ENCODE results near the gene HMGB2.
A peak's percentile ranks its signal among the peaks of the same experiment; 100 is the strongest.

The HMGB2 gene

GRCh38 chr4:173333658-173334084 is 487 bp downstream of the HMGB2 start:
- no peak for DNase-seq

GRCh38 chr4:173332963-173333657 is 1.0 kb downstream of the HMGB2 start:
- no peak for DNase-seq

GRCh38 chr4:173332021-173332487 is 2.1 kb downstream of the HMGB2 start:
- DNase-seq = no peak

DNA sequence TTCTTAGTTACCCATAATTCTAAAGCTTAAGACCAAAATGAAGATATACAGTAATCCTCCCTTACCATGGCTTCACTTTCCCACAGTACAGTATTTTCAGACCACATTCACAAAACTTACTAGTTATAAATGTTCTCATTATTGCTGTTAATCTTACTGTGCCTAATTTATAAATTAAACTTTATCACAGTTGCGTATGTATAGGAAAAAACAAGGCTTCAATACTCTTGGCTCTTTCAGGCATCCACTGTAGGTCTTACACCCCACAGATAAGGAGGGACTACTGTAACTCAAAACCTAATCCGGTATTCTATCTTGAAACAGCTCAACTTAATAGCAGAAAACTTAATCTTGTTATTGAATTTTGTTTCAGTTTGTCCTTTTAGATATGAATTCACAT is 3.6 kb downstream of the HMGB2 start:
- no peak for DNase-seq

GRCh38 chr4:173328236-173328901 is 5.8 kb downstream of the HMGB2 start:
- no peak for DNase-seq

GRCh38 chr4:173325007-173325736 is 9.0 kb downstream of the HMGB2 start:
- no peak for DNase-seq

- no peak for DNase-seq
These were observed 14.5 kb downstream of the HMGB2 start for GRCh38 chr4:173319696-173320095.

DNA sequence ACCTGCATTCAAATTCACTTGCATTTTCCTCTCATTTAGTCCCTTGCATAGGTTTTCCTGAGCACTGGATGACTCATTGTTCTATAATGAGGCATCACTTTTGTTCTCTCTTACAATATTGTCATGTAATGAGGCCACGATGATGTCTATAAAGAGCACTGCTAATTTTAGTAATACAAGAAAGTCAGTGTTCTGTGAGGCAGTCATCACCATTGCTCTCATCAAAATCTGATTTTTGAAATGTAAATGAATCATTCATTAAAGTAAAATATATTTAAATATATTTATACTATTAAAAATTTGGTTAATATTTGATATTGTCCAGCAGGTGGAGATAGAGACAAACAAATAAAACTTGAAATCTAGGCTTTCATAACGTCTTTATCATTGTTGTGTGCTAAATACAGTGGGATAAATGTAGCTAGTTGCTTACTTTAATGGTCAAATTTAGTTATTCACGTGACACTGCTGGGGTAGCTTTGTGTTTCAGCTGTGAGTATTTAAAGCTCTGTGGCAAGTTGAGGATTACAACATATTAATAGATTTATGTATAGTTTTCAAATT is 15.4 kb downstream of the HMGB2 start:
- DNase-seq = peak; percentile 80 to 88

DNA sequence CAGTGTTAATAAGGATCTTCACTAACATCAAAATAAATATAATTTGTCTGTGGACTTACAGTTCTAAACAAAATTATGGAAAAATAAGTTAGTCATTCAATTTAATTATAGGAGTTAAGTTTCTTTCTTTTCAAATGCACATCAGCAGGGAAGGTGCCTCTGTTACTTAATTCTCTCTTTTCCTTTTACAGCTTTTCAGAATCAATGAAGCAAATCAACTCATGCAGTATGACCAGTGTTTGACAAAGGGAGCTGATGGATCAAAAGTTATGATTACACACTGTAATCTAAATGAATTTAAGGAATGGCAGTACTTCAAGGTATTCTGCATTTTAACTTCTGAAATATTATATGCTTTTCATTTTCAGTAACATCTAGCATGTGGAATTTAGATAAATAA is 15.9 kb downstream of the HMGB2 start:
- DNase-seq = peak; percentile 73 to 88

GRCh38 chr4:173317004-173317403 is 17.2 kb downstream of the HMGB2 start:
- peak; percentile 13 to 15 for DNase-seq

GRCh38 chr4:173316060-173316459 is 18.1 kb downstream of the HMGB2 start:
- no peak for DNase-seq

DNA sequence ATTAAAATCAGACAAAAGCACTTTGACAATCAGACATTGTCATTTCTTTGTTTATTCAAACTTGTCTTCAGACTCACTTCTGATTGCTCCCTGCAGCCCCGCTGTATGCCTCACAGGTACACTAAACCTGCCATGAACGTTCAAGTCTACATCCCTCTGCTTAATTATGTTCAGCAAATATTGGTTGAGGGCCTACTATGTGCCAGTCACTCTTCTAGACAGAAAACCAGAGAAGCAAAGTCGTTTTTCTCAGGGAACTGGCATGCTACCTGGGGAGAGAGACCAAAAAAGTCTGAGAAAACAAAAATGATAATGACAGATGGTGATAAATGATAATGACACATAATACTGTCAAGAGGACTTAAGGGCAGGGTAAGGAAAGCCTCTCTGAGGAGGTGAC is 19.4 kb downstream of the HMGB2 start:
- DNase-seq = no peak

DNA sequence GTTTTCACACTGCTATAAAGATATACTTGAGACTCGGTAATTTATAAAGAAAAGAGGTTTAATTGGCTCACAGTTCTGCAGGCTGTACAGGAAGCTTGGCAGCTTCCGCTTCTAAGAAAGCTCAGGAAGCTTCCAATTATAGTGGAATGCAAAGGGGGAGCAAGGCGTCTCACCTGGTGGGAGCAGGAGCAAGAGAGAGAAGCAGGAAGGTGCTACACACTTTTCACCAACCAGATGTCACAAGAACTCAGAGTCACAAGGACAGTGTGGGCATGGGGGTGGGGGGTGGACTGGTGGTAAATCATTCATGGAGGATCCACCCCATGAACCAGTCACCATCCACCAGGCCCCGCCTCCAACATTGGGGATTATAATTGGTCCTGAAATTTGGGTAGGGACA is 22.8 kb downstream of the HMGB2 start:
- DNase-seq = no peak

- DNase-seq = no peak
These were observed 26.4 kb downstream of the HMGB2 start for GRCh38 chr4:173307778-173308177.

DNA sequence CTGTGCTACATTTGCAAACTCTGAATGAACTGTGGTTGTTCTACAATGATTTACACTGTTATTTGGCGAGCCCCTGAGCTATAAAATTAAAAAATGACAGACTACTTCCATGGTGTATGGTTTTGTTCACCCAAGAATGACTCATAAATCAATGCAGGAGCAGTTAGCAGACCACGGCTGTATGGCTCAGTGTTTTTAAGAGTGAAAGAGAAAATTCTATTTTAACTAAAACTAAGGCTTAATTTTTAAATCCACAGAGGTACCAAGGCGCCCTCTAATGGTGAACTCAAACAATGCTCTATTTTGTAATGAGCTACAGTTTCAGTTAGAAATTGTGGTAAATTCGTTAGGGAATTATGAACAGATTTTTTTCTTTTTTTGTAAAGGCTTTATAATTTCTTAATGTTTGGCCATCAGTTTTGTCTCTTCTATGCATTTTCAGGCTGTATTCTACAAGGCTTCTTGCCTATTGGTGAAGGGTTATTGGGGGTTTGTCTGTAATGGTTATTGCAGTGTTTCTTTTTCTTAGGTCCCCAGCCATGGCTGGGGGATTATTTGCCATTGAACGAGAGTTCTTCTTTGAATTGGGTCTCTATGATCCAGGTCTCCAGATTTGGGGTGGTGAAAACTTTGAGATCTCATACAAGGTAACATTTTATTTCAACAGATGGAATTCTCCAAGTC is 32.5 kb downstream of the HMGB2 start:
- DNase-seq = no peak

- DNase-seq = no peak
These were observed 39.7 kb downstream of the HMGB2 start for GRCh38 chr4:173294444-173294843.

DNA sequence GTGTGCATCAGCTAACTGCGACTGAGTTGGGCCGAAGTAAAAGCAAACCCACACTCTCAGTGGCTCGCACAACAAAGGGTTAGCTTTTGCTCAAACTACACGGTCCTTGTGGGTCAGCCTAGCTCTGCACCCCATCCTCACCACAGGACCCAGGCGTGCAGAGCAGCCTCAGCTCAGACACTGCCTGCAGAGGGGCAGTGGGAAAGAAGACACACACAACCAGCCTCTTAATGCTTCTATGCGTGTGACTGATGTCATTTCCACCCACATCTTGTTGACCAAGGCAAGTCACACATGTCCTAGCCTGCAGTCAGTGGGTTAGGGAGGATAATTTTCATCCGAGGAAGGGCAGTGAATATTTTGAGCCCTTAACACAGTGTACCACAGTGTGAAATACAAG is 40.5 kb downstream of the HMGB2 start:
- DNase-seq = no peak

- no peak for DNase-seq
These were observed 42.3 kb downstream of the HMGB2 start for GRCh38 chr4:173291899-173292298.

DNA sequence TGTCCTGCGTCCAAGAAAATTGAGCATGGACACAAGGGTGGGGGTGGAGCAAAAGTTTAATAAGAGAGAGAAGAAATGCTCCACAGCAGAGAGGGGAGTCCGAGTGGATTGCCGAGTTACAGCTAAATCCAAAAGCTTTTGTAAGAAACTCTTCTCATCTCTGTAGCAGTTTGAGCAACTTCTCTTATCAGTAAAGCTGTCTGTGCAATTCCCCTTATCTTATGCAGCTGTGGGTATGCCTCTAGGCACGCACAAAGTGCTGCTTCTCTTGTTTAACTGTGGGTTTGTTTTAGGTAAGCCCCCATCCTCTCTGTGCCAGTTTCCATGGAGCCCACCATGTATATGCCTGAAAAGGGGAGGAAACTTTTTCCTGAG is 44.8 kb downstream of the HMGB2 start:
- no peak for DNase-seq

GRCh38 chr4:173288698-173289352 is 45.3 kb downstream of the HMGB2 start:
- no peak for DNase-seq

DNA sequence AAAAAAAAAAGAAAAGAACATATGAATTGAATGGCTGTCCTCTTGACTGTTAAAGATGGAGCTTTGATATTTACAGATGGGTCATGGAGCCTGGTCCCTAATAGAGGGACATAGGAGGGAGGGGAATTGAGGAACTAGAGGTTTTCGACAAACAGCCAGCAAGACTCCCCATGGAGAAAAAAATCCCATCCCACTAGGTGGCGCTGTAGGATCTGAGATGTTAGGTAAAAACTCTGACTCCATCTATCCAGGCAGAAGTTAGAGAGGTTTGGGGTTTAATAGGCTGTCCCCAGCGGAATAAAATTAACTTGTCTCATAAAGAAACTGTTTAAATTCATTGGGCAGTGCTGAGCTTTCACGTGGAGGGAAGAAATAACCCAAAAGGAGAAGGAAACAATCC is 45.9 kb downstream of the HMGB2 start:
- DNase-seq = peak in 1 of 2 experiments; percentile 33

GRCh38 chr4:173287486-173287885 is 46.7 kb downstream of the HMGB2 start:
- DNase-seq = no peak

Measured in NCI-H1930 (cell line).